Breast epithelium (tissue), 4 donors: Measurements from ENCODE around the gene LILRB2. TPM values are rescaled to one million over a fixed set of nuclear protein-coding genes. Genes with fewer than 3 reads are reported as not detected.
"Not testable (repeated sequence)": the region's sequence is repeated elsewhere in the genome, so short reads cannot be mapped to it uniquely, and the experiment has no call there.

ENCODE experiments used
- DNase-seq, 2 donors: peaks; one replicate each; pipeline ENCODE4 v3.0.0-alpha.2; 2019; ENCODE audit warnings: low spot score in 2 of 2
- H3K27ac ChIP-seq, 2 donors: fragments of 200-600 bp; sonication (generic) in 1 of 2; one replicate each; pipeline ENCODE4 v1.5.1; 2016 to 2019; ENCODE audit warnings: mild to moderate bottlenecking in 1 of 2
- H3K27me3 ChIP-seq, 2 donors: fragments of 200-600 bp; sonication (generic) in 1 of 2; one replicate each; pipeline versions ENCODE4 v1.5.1 to v1.6.0; 2017 to 2019; ENCODE audit warnings: control low read depth in 1 of 2, mild to moderate bottlenecking in 1 of 2
- H3K36me3 ChIP-seq: fragments of 200-600 bp; one replicate; pipeline ENCODE4 v1.5.1; 2019
- H3K4me1 ChIP-seq, 2 donors: fragments of 200-600 bp; sonication (generic); one replicate each; pipeline ENCODE4 v1.5.1; 2016 to 2019; ENCODE audit warnings: control low read depth in 1 of 2
- H3K4me3 ChIP-seq, 3 donors: fragments of 200-600 bp; sonication (generic); 1 replicate in 2 of 3; 2 replicates in 1 of 3; pipeline ENCODE4 v1.5.1; 2016 to 2019; ENCODE audit warnings: mild to moderate bottlenecking in 3 of 3, moderate library complexity in 2 of 3
- H3K9me3 ChIP-seq, 2 donors: fragments of 200-600 bp; sonication (generic) in 1 of 2; one replicate each; pipeline ENCODE4 v1.5.1; 2016 to 2019; ENCODE audit warnings: control low read depth in 1 of 2
- POLR2A ChIP-seq: fragments of 450-650 bp; IDR thresholded peaks from one replicate; pipeline ENCODE4 v1.6.1; 2016; ENCODE audit warnings: antibody characterized with exemption, mild to moderate bottlenecking, moderate library complexity
- POLR2AphosphoS5 ChIP-seq, 3 donors: sonication (generic); formaldehyde crosslinking; IDR thresholded peaks; one replicate each; pipeline ENCODE4 v1.6.1; 2017; ENCODE audit warnings: antibody characterized with exemption in 3 of 3
- intact Hi-C: fragments of 100-400 bp; cut with DNase I; formaldehyde crosslinking; loops from one replicate; pipeline ENCODE4 v1.15.1; 2023; ENCODE audit warnings: low total_unique reads
- total RNA-seq, 3 donors: library from RNA; depleted of rRNA; stranded (reverse); fragments of >200 nt; gene quantifications; one replicate each; pipeline ENCODE4 v1.1.0, GENCODE V29; 2016
- TF ChIP-seq, protein P1 (sequence below), 3 donors: fragments of 450-650 bp; IDR thresholded peaks; one replicate each; pipeline ENCODE4 v1.5.1; 2016 to 2017; ENCODE audit warnings: antibody characterized with exemption in 3 of 3, mild to moderate bottlenecking in 3 of 3, moderate library complexity in 3 of 3

LILRB2 gene
- total RNA-seq, 3 donors from 2014 or later = 0.98 to 3.5 (median 1.8) TPM

- not testable (repeated sequence) for H3K4me3 ChIP-seq, H3K27ac ChIP-seq, H3K27me3 ChIP-seq, H3K36me3 ChIP-seq, H3K4me1 ChIP-seq, H3K9me3 ChIP-seq, DNase-seq
- intact Hi-C loops = loop anchor here (10.0 kb wide), 1 partner anchor 65 kb away; the partner anchor contains the start of gene TMC4
Observed at GRCh38 chr19:54239491-54240371, 41.2 kb downstream of the LILRB2 start.

GRCh38 chr19:54233941-54234340, 47.0 kb downstream of the LILRB2 start:
- no peaks in the 10 kb centered on the region for H3K36me3 ChIP-seq
- TF ChIP-seq POLR2AphosphoS5 (IDR thresholded peaks at IDR 0.05) (no peak), POLR2A (no peak)
- TF ChIP-seq, protein P1, sequence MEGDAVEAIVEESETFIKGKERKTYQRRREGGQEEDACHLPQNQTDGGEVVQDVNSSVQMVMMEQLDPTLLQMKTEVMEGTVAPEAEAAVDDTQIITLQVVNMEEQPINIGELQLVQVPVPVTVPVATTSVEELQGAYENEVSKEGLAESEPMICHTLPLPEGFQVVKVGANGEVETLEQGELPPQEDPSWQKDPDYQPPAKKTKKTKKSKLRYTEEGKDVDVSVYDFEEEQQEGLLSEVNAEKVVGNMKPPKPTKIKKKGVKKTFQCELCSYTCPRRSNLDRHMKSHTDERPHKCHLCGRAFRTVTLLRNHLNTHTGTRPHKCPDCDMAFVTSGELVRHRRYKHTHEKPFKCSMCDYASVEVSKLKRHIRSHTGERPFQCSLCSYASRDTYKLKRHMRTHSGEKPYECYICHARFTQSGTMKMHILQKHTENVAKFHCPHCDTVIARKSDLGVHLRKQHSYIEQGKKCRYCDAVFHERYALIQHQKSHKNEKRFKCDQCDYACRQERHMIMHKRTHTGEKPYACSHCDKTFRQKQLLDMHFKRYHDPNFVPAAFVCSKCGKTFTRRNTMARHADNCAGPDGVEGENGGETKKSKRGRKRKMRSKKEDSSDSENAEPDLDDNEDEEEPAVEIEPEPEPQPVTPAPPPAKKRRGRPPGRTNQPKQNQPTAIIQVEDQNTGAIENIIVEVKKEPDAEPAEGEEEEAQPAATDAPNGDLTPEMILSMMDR (IDR thresholded peaks at IDR 0.05) = no peak
- no peak overlapping the region for H3K4me3 ChIP-seq
- H3K4me1 ChIP-seq = no peaks in the 10 kb centered on the region
- no peak overlapping the region for H3K27ac ChIP-seq
- intact Hi-C loops = loop anchor here (1.0 to 10.0 kb wide), 2 partner anchors 26 to 59 kb away; partner anchors contain the start of gene TMC4
- H3K9me3 ChIP-seq = peaks cover 0 to 8% of the 10 kb centered on the region in 2 donors
- DNase-seq = no peak
- peaks cover 0 to 16% of the 10 kb centered on the region in 2 donors for H3K27me3 ChIP-seq

- Histone ChIP-seq H3K4me1 (no peaks in the 10 kb centered on the region), H3K9me3 (peaks cover 0 to 8% of the 10 kb centered on the region in 2 donors), H3K4me3 (no peak overlapping the region), H3K36me3 (no peaks in the 10 kb centered on the region), H3K27ac (no peak overlapping the region), H3K27me3 (peaks cover 0 to 14% of the 10 kb centered on the region in 2 donors)
- TF ChIP-seq POLR2AphosphoS5 (IDR thresholded peaks at IDR 0.05) = peak in 1 of 3 donors; percentile 37
- TF ChIP-seq, protein P1 (IDR thresholded peaks at IDR 0.05) = peak; percentile 50 to 85 (median 85)
- TF ChIP-seq POLR2A = no peak
- DNase-seq = peak; percentile 60 to 80
- intact Hi-C loops = loop anchor here (10.0 kb wide), 1 partner anchor 57 kb away; the partner anchor contains the start of gene TMC4
Observed at GRCh38 chr19:54231077-54231931, 49.6 kb downstream of the LILRB2 start.

- Histone ChIP-seq H3K9me3 (peaks cover 0 to 5% of the 10 kb centered on the region in 2 donors), H3K4me3 (no peak overlapping the region), H3K27ac (no peak overlapping the region), H3K4me1 (no peaks in the 10 kb centered on the region), H3K27me3 (peaks cover 0 to 14% of the 10 kb centered on the region in 2 donors), H3K36me3 (no peaks in the 10 kb centered on the region)
- no peak for TF ChIP-seq POLR2A
- TF ChIP-seq POLR2AphosphoS5 (IDR thresholded peaks at IDR 0.05) = no peak
- no peak for DNase-seq
- intact Hi-C loops = loop anchor here (10.0 kb wide), 1 partner anchor 55 kb away; the partner anchor contains the start of gene TMC4
Observed at GRCh38 chr19:54230031-54230430, 50.9 kb downstream of the LILRB2 start.

DNA sequence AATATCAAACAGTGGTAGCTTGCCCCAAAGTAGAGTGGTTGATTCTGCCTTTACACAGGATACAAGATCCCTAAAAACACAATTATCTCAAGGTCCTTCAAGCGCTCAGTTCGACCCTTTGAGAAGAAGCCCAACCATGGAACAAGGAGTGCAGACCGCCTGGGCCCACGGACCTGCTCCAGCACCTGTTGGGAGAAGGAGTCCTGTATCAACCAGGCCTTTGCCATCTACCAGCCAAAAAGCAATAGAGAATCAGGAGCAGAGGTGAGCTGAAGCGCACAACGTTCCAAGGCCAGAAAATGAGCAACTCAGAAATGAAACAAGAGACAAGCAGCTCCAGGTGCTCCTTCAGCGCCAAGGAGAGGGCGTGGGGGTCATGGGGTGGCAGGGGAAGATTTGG, 51.8 kb downstream of the LILRB2 start:
- intact Hi-C loops = no loop called here
- DNase-seq = no peak

DNA sequence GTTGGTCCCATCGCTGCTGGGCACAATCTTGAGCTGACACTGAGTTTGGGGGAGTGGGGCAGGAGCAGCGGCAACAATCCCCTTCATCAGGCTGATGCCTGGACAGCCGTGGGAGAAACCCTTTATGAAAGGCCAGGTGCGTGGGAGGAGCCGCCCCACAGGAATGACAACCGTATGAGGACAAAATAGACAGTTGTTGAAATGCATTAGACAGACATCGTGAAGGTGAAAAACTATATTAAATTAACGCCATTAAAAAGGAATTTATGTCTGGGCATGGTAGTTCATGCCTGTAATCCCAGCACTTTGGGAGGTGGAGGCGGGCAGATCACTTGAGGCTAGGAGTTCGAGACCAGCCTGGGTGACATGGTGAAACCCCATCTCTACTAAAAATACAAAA, 56.3 kb downstream of the LILRB2 start:
- intact Hi-C loops, H3K4me1 ChIP-seq, H3K4me3 ChIP-seq, H3K9me3 ChIP-seq, DNase-seq, H3K36me3 ChIP-seq, H3K27me3 ChIP-seq, H3K27ac ChIP-seq: not testable (repeated sequence)

More for the DNA sequence above, 51.8 kb downstream of the LILRB2 start:
- Histone ChIP-seq H3K36me3 (no peaks in the 10 kb centered on the region), H3K9me3 (no peaks in the 10 kb centered on the region), H3K27ac (no peak overlapping the region), H3K4me3 (no peak overlapping the region), H3K4me1 (no peaks in the 10 kb centered on the region), H3K27me3 (peaks cover 0 to 14% of the 10 kb centered on the region in 2 donors)
- no peak for TF ChIP-seq POLR2AphosphoS5 (IDR thresholded peaks at IDR 0.05)
- TF ChIP-seq, protein P1 (IDR thresholded peaks at IDR 0.05) = no peak
- no peak for TF ChIP-seq POLR2A

- intact Hi-C loops, H3K4me1 ChIP-seq, H3K27ac ChIP-seq, H3K4me3 ChIP-seq, H3K9me3 ChIP-seq, H3K27me3 ChIP-seq, H3K36me3 ChIP-seq, DNase-seq: not testable (repeated sequence)
Observed at GRCh38 chr19:54223937-54224281, 57.0 kb downstream of the LILRB2 start.
